GF-D8 (cell line): ENCODE results near the gene SLC25A26.

Experiments
- DNase-seq: peaks from one replicate; lab custom pipeline; 2025; lab: John Stamatoyannopoulos, UW

SLC25A26 gene

GRCh38 chr3:66396888-66397287 is 176.1 kb downstream of the SLC25A26 start:
- no peak for DNase-seq

- DNase-seq, result no peak
Observed at GRCh38 chr3:66397745-66398144, 176.9 kb downstream of the SLC25A26 start.

- no peak for DNase-seq
Observed at GRCh38 chr3:66398228-66399025, 177.6 kb downstream of the SLC25A26 start.

- no peak for DNase-seq
Observed at GRCh38 chr3:66399529-66400232, 178.9 kb downstream of the SLC25A26 start.

GRCh38 chr3:66400411-66401156 is 179.8 kb downstream of the SLC25A26 start:
- DNase-seq, result no peak

- DNase-seq, result no peak
Observed at GRCh38 chr3:66401157-66401550, 180.4 kb downstream of the SLC25A26 start.

GRCh38 chr3:66401675-66402491 is 181.1 kb downstream of the SLC25A26 start:
- no peak for DNase-seq

GRCh38 chr3:66402596-66403290 is 181.9 kb downstream of the SLC25A26 start:
- DNase-seq, result no peak

- no peak for DNase-seq
Observed at GRCh38 chr3:66403323-66403990, 182.7 kb downstream of the SLC25A26 start.

GRCh38 chr3:66404197-66404596 is 183.4 kb downstream of the SLC25A26 start:
- no peak for DNase-seq

- DNase-seq, result no peak
Observed at GRCh38 chr3:66404903-66405700, 184.3 kb downstream of the SLC25A26 start.

GRCh38 chr3:66405701-66406091 is 184.9 kb downstream of the SLC25A26 start:
- no peak for DNase-seq

GRCh38 chr3:66406163-66406562 is 185.4 kb downstream of the SLC25A26 start:
- no peak for DNase-seq

GRCh38 chr3:66406831-66407610 is 186.2 kb downstream of the SLC25A26 start:
- DNase-seq, result no peak

- no peak for DNase-seq
Observed at GRCh38 chr3:66407611-66408218, 186.9 kb downstream of the SLC25A26 start.

- DNase-seq, result no peak
Observed at GRCh38 chr3:66409771-66410754, 189.3 kb downstream of the SLC25A26 start.

- DNase-seq, result no peak
Observed at GRCh38 chr3:66410976-66411375, 190.2 kb downstream of the SLC25A26 start.
